Measurements from ENCODE around the gene C4orf51.

The C4orf51 gene

GRCh38 chr4:145760176-145760575, 80.2 kb downstream of the C4orf51 start:
- H3K4me3 ChIP-seq (replicated peaks; ENCODE audit: low read depth, low read length): no peak overlapping the region
- no peak for TF ChIP-seq CTCF (IDR thresholded peaks at IDR 0.05; ENCODE audit: insufficient read depth, low read length, poor library complexity, severe bottlenecking)
- no peaks in the 10 kb centered on the region for H3K27me3 ChIP-seq (replicated peaks; ENCODE audit: control insufficient read depth, insufficient read depth, low read length)
- peaks cover 33% of the 10 kb centered on the region for H3K36me3 ChIP-seq (ENCODE audit: control insufficient read depth, insufficient read depth, low read length)
- no peak for DNase-seq (ENCODE audit: extremely low read depth, insufficient read length)

- DNase-seq (ENCODE audit: extremely low read depth, insufficient read length): no peak
- no peak overlapping the region for H3K4me3 ChIP-seq (replicated peaks; ENCODE audit: low read depth, low read length)
- no peaks in the 10 kb centered on the region for H3K27me3 ChIP-seq (replicated peaks; ENCODE audit: control insufficient read depth, insufficient read depth, low read length)
- H3K36me3 ChIP-seq (ENCODE audit: control insufficient read depth, insufficient read depth, low read length): peaks cover 40% of the 10 kb centered on the region
- no peak for TF ChIP-seq CTCF (IDR thresholded peaks at IDR 0.05; ENCODE audit: insufficient read depth, low read length, poor library complexity, severe bottlenecking)
Observed at GRCh38 chr4:145760961-145761929, 81.3 kb downstream of the C4orf51 start.

GRCh38 chr4:145762719-145763118, 82.8 kb downstream of the C4orf51 start:
- no peak overlapping the region for H3K4me3 ChIP-seq (replicated peaks; ENCODE audit: low read depth, low read length)
- DNase-seq (ENCODE audit: extremely low read depth, insufficient read length): no peak
- TF ChIP-seq CTCF (IDR thresholded peaks at IDR 0.05; ENCODE audit: insufficient read depth, low read length, poor library complexity, severe bottlenecking): no peak
- no peaks in the 10 kb centered on the region for H3K27me3 ChIP-seq (replicated peaks; ENCODE audit: control insufficient read depth, insufficient read depth, low read length)
- peaks cover 41% of the 10 kb centered on the region for H3K36me3 ChIP-seq (ENCODE audit: control insufficient read depth, insufficient read depth, low read length)

- Histone ChIP-seq H3K27me3 (replicated peaks; ENCODE audit: control insufficient read depth, insufficient read depth, low read length) (no peaks in the 10 kb centered on the region), H3K36me3 (ENCODE audit: control insufficient read depth, insufficient read depth, low read length) (peaks cover 41% of the 10 kb centered on the region), H3K4me3 (replicated peaks; ENCODE audit: low read depth, low read length) (no peak overlapping the region)
- no peak for TF ChIP-seq CTCF (IDR thresholded peaks at IDR 0.05; ENCODE audit: insufficient read depth, low read length, poor library complexity, severe bottlenecking)
- no peak for DNase-seq (ENCODE audit: extremely low read depth, insufficient read length)
Observed at GRCh38 chr4:145763399-145763798, 83.5 kb downstream of the C4orf51 start.

- no peak for TF ChIP-seq CTCF (IDR thresholded peaks at IDR 0.05; ENCODE audit: insufficient read depth, low read length, poor library complexity, severe bottlenecking)
- Histone ChIP-seq H3K27me3 (replicated peaks; ENCODE audit: control insufficient read depth, insufficient read depth, low read length) (no peaks in the 10 kb centered on the region), H3K4me3 (replicated peaks; ENCODE audit: low read depth, low read length) (no peak overlapping the region), H3K36me3 (ENCODE audit: control insufficient read depth, insufficient read depth, low read length) (peaks cover 31% of the 10 kb centered on the region)
- DNase-seq (ENCODE audit: extremely low read depth, insufficient read length): no peak
Observed at GRCh38 chr4:145766273-145766672, 86.3 kb downstream of the C4orf51 start.

Measured in GM06990 (cell line).